LNCAP (cell line): ENCODE measurements around the gene RSPRY1.

Experiments used
- CTCF ChIP-seq: fragments of 450-650 bp; IDR thresholded peaks from 2 replicates; pipeline ENCODE4 v1.5.1; 2017; ENCODE audit warnings: mild to moderate bottlenecking

RSPRY1 gene

DNA sequence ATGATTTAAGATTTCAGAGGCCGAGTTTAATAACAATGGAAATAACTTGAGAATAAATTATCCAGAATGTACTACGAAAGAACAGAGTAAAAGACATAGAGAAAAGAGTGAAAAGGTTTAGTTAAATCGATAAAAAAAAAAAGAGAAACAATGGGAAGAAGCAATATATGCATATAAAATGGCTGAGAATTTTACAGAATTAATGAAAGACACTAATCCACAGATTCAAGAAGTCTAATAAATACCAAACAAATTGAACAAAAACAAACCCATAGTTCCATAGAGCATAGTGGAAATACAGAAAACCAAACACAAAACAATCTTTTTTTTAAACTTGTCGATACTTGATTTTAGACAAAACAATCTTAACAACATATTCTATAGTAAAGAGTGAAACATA is 2.0 kb upstream of the RSPRY1 start:
- TF ChIP-seq CTCF, result no peak

DNA sequence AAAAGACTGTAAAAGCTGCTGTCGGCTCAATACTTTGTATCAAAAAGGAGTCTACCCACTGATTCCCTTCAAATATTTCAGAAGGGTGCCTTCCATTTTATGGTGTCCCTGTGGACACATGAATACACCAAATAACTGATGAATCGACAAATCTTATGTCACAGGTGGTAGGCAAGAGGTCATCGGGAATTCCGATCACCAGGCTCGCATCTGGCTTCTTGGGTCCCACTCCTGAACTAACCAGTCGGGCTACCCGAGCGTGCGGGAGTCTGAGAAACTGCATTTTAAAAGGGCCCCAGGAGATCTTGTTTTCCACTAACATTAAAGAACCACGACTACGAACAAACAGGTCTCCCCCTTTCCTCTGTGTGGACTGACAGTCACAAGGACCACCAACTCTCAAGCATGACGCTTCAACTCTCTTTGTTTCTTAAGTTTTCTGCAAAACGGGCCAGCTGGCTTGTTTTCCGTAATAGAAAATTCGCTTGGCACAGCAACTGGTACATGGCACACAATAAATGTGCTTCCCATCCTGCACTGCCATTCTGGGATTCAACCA is 1.2 kb upstream of the RSPRY1 start:
- TF ChIP-seq CTCF, result no peak

GRCh38 chr16:57185446-57185944 is 634 bp upstream of the RSPRY1 start:
- no peak for TF ChIP-seq CTCF

GRCh38 chr16:57186872-57187854 is 1.0 kb downstream of the RSPRY1 start:
- TF ChIP-seq CTCF, result no peak

GRCh38 chr16:57188711-57189002 is 2.5 kb downstream of the RSPRY1 start:
- no peak for TF ChIP-seq CTCF

DNA sequence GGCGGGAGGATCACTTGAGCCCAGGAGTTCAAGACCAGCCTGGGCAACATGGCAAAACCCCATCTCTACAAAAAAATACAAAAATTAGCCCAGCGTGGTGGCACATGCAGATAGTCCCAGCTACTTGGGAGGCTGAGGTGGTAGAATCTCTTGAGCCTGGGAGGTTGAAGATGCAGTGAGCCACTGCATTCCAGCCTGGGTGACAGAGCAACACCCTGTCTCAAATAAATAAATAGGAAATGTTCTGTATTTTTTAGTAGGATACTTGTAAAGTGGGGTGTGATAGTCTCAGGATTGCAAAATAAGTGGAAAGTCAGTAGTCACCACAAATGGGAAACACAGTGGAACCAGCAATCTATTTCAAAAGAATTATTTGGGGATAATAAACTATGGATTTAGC is 4.0 kb downstream of the RSPRY1 start:
- no peak for TF ChIP-seq CTCF

DNA sequence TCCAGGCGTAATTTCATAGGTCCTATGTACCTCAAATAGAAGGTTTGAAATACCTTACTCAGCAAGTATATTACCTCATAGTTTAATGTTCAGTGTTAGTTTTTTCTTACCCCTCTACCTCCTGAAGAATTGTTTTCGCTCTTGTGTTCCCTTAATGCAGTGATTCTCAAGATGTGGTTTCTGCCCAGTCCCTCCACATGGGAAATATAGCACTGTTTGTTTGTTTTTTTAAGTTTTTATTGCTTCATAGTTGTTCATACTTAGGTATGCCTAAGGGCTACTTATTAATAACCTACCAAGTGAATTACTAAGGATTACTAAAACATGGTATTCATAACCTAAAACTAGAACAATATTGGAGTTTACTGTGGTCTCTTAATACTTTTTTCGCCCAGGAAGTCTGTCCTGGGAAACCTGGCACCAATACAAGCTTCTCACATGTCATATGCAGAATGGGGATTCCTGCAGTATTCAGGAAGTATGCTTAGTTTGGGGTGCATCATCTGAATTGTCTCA is 5.0 kb downstream of the RSPRY1 start:
- TF ChIP-seq CTCF, result no peak
